GM06990 (cell line): Measurements from ENCODE around the gene HOPX.

Experiments used
- DNase-seq: peaks from one replicate; pipeline ENCODE4 v3.0.0-alpha.2; 2011; ENCODE audit not compliant: insufficient read length; ENCODE audit errors: extremely low read depth
- H3K27me3 ChIP-seq: replicated peaks from 2 replicates; pipeline ENCODE4 v1.6.0; 2011; ENCODE audit warnings: low read length; ENCODE audit not compliant: control insufficient read depth, insufficient read depth
- H3K36me3 ChIP-seq: 2 replicates; pipeline ENCODE4 v1.5.1; 2011; ENCODE audit warnings: low read length; ENCODE audit not compliant: control insufficient read depth, insufficient read depth
- H3K4me3 ChIP-seq: replicated peaks from 2 replicates; pipeline ENCODE4 v1.5.1; 2011; ENCODE audit warnings: low read depth, mild to moderate bottlenecking, control low read depth, low read length
- CTCF ChIP-seq: IDR thresholded peaks from 2 replicates; pipeline ENCODE4 v1.5.1; 2011; ENCODE audit warnings: low read length, control low read depth, mild to moderate bottlenecking, inconsistent platforms; ENCODE audit not compliant: insufficient read depth, poor library complexity, severe bottlenecking

The HOPX gene

DNA sequence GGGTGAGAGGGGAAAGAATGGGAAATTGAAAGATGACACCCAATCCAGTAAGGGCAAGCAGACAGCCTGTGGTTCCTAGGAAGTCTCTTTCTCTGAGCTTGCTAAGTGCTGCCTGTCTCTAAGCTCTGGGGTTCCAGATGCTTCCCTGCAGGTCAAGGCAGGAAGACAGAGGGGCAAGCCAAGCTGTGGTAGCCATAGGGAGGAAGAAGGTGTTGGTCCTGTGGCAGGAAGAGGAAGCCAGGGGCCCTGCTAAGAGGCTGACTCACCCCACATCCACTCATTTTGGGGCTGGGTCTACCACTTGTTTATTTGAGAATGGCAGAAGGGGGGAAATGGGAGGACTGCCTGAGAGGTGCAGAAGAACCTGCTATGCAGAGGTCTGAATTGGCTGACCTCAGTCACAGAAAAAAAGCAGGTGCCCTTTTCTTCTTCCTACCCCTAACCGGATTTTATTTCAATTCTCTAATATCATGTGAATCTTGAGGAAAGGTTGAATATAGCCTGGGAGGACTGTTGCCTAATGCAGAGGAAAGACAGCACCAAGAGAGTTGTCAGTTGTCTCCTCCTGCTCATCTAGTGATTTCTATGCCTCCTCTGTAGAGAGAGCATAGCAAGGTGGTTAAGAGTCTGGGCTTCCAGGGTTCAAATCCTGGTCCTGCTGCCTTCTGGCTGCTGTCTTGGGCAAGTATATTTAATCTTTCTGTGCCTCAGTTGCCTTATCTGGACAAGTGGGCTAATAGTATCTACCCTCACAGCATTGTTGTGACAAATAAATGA is 27.4 kb downstream of the HOPX start:
- H3K36me3 ChIP-seq: no peaks in the 10 kb centered on the region
- no peak for TF ChIP-seq CTCF
- no peak for DNase-seq
- H3K27me3 ChIP-seq: peaks cover 1% of the 10 kb centered on the region; the same call in 1 of the 2 replicates
- H3K4me3 ChIP-seq: no peak overlapping the region

DNA sequence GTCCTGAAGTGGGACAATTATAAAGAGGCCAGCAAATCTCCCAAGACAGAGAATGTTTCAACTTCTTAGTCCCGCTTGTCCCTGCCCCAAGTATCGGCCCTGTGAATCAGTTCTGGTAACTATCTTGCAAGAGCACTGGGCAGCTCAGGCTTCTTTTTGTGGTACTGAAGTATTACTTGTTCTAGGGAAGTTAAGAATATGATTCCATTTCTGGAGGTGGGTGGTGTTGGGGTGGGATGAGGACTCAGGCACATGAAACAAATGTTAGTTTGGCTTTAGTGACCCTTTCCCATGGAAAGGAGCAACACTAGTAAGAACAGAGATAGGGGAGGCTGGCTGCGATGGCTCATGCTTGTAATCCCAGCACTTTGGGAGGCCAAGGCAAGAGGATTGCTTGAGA is 28.9 kb downstream of the HOPX start:
- DNase-seq: no peak
- no peaks in the 10 kb centered on the region for H3K36me3 ChIP-seq
- no peaks in the 10 kb centered on the region; the same call in 1 of the 2 replicates for H3K27me3 ChIP-seq
- H3K4me3 ChIP-seq: no peak overlapping the region
- no peak for TF ChIP-seq CTCF

DNA sequence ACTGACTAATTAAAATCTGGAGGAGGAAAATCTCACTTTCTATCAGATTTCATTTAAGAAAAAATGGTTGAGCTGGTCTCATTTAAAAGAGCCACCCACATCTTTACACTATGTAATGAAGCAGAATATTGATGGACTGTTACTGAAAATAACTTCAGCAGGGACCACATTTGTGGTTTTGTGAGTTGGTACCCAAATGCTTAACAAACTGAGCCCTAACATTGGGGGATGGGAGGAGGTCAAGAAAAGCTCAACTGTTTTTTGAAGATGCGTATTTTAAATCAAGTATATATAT is 30.1 kb downstream of the HOPX start:
- Histone ChIP-seq H3K4me3 (no peak overlapping the region), H3K27me3 (no peaks in the 10 kb centered on the region; the same call in 1 of the 2 replicates), H3K36me3 (no peaks in the 10 kb centered on the region)
- no peak for TF ChIP-seq CTCF
- DNase-seq: no peak

- no peak for DNase-seq
- peak; percentile 11 for TF ChIP-seq CTCF
- Histone ChIP-seq H3K36me3 (no peaks in the 10 kb centered on the region), H3K27me3 (no peaks in the 10 kb centered on the region; the same call in 1 of the 2 replicates), H3K4me3 (no peak overlapping the region)
These were observed 30.6 kb downstream of the HOPX start for GRCh38 chr4:56650262-56651055.

- no peaks in the 10 kb centered on the region for H3K36me3 ChIP-seq
- no peak overlapping the region for H3K4me3 ChIP-seq
- DNase-seq: no peak
- TF ChIP-seq CTCF: no peak
- H3K27me3 ChIP-seq: no peaks in the 10 kb centered on the region; the same call in 1 of the 2 replicates
These were observed 31.4 kb downstream of the HOPX start for GRCh38 chr4:56649445-56650261.
